AG09319 (cell line): ENCODE results near the gene CENPO.

Experiments
- DNase-seq: peaks from one replicate; pipeline ENCODE4 v3.0.0-alpha.2; 2010; ENCODE audit warnings: low read depth; ENCODE audit errors: extremely low read depth
- TF ChIP-seq, protein P1 (sequence below): IDR thresholded peaks from 2 replicates; pipeline ENCODE4 v1.5.1; 2011; ENCODE audit warnings: low read depth, mild to moderate bottlenecking, inconsistent platforms, low read length, moderate library complexity

CENPO gene

DNA sequence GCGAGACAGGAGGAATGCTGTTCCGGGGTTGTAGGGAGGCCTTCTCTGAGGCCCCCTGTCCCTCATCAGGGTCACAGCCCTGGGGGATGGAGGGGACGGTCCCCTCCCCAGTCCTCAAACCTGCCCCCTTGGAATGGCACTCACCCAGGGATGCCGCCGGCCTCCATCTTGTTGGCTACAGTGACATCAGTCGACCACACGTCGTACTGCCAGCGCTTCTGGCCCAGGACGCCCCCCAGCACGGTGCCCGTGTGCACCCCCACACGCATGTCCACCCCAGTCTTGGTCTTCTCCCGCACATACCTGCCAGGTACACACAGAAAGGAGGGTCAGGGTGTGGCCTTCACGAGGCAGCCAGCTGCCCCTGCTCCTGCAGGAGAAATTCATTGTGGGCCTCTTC, 46.5 kb downstream of the CENPO start:
- TF ChIP-seq, protein P1, sequence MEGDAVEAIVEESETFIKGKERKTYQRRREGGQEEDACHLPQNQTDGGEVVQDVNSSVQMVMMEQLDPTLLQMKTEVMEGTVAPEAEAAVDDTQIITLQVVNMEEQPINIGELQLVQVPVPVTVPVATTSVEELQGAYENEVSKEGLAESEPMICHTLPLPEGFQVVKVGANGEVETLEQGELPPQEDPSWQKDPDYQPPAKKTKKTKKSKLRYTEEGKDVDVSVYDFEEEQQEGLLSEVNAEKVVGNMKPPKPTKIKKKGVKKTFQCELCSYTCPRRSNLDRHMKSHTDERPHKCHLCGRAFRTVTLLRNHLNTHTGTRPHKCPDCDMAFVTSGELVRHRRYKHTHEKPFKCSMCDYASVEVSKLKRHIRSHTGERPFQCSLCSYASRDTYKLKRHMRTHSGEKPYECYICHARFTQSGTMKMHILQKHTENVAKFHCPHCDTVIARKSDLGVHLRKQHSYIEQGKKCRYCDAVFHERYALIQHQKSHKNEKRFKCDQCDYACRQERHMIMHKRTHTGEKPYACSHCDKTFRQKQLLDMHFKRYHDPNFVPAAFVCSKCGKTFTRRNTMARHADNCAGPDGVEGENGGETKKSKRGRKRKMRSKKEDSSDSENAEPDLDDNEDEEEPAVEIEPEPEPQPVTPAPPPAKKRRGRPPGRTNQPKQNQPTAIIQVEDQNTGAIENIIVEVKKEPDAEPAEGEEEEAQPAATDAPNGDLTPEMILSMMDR = no peak
- DNase-seq = no peak

- TF ChIP-seq, protein P1 = no peak
- DNase-seq = no peak
Observed at GRCh38 chr2:24840164-24840869, 47.1 kb downstream of the CENPO start.

DNA sequence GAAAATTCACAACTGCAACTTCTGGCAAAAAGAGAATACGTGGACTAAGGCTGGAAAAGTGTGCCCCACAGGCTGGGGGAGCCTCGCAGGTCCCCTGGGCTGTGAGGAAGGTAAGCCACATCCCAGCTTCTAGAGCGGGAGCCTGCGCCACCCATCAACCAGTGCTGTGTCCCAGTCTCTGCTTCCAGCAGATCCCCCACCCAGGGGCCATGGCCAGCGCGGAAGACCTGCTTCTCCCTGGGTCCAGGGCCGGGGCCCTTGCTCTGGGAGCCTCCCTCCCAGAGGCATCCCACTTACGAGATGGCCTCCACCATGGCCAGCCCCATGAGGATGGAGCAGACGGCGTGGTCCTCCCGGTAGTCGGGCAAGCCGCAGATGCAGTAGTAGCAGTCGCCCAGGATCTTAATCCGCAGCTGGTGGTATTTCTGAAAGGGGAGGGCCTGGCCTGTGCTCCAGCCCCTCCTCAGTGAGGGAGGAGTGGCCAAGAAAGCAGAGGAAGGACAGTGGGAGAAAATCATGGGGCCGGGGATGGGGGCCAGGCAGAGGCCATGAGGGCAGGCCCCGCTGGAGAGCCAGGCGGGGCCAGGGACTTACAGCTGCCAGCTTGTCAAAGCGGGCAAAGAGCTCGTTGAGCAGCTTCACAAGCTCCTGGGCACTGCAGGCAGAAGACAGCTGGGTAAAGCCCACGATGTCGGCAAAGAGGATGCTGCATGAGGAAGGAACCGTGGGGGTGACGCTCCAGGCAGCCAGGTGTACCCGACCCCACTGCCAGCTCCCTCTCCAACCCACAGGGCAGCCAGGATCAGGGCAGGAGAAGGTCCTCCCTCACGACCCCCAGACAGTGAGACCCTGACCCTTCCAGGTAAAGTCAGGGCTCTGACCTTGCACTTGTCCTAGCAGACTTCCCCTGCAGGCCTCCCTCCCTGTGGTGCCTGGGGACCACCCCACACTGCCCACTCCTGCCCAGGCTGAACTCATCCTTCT, 48.0 kb downstream of the CENPO start:
- DNase-seq = no peak
- TF ChIP-seq, protein P1 = no peak

GRCh38 chr2:24842081-24843050, 49.1 kb downstream of the CENPO start:
- DNase-seq = no peak

GRCh38 chr2:24843330-24843860, 50.2 kb downstream of the CENPO start:
- TF ChIP-seq, protein P1 = no peak
- no peak for DNase-seq

More at GRCh38 chr2:24842081-24843050, 49.1 kb downstream of the CENPO start:
- TF ChIP-seq, protein P1 = no peak

DNA sequence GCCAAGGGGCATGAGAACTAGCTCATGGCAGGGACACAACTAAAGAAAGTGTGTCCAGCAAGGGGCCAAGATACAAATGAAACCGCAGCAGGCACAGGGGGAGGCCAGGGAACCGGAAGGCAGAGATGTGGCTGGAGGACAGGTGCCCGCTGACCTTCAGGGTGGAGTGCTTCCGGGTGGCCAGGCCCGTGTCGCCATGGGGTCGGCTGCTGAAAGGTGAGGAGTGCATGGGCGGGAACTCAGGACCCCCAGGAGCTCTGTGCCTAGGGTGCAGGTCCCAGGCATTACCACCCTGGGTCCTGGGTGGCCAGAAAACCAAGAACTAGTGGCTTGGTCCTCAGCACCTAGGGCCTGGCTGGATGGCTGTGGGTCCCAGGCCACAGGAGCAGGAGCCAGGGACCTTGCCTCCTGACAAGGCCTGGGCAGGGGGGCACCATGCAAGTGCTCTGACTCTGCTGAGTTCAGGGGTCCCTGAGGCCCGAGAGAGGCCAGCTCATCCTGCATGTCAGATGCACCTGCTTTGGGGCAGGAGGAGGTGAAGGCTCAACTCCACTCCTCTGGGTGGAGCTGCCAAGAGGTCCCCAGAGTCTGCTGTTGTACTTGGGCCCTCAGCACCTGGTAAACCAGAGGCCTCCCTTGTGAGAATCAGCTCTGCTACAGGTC, 50.9 kb downstream of the CENPO start:
- DNase-seq = no peak
- TF ChIP-seq, protein P1 = no peak
